ENCODE results near the gene TCF23. TPM values are rescaled to one million over a fixed set of nuclear protein-coding genes. Genes with fewer than 3 reads are reported as not detected.
A peak's percentile ranks its signal among the peaks of the same experiment; 100 is the strongest.
"Not testable (repeated sequence)": the region's sequence is repeated elsewhere in the genome, so short reads cannot be mapped to it uniquely, and the experiment has no call there.

Gene TCF23
- total RNA-seq, 1 experiment from 2014 or later: 0.13 TPM

DNA sequence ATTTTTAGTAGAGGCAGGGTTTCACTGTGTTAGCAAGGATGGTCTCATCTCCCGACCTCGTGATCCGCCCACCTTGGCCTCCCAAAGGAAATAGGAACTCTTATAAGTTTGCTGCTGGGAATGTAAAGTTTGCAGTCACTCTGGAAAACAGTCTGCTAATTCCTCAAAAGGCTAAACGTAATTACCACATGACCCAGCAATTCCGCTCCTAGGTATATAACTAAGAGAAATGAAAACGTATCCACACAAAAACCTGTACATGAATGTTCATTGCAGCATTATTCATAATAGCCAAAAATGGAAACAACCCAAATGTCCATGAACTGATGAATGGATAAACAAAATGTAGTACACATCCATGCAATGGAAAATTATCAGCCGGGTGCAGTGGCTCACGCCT is 41.2 kb downstream of the TCF23 start:
- ChIA-PET POLR2A (interaction anchor here (0.6 kb wide), 1 partner anchor 875 kb away, joined by 3 read pairs; no protein-coding TSS in a partner anchor), CTCF (interaction anchor here (0.7 kb wide), 1 partner anchor 35 kb away, joined by 4 read pairs; no protein-coding TSS in a partner anchor)
- TF ChIP-seq CDX4 (CRISPR knock-in tag; IDR thresholded peaks at IDR 0.05; ENCODE audit: borderline replicate concordance): no peak
- no peak for TF ChIP-seq ZNF423 (CRISPR knock-in tag; IDR thresholded peaks at IDR 0.05)
- no peak for TF ChIP-seq EMX1 (CRISPR knock-in tag; IDR thresholded peaks at IDR 0.05)
- TF ChIP-seq ATF1 (CRISPR knock-in tag; IDR thresholded peaks at IDR 0.05): no peak
- H3K36me3 Mint-ChIP-seq: no peaks in the 10 kb centered on the region
- H3K4me1 Mint-ChIP-seq: no peaks in the 10 kb centered on the region
- no peaks in the 10 kb centered on the region; the same call in 1 of the 2 replicates for H3K27me3 Mint-ChIP-seq (ENCODE audit: low read depth)
- no peak overlapping the region for H3K27ac Mint-ChIP-seq
- no peaks in the 10 kb centered on the region for H3K9me3 Mint-ChIP-seq
- DNase-seq (ENCODE audit: low spot score) (no peak), ATAC-seq (no peak)
- H3K4me3 Mint-ChIP-seq: no peak overlapping the region

DNA sequence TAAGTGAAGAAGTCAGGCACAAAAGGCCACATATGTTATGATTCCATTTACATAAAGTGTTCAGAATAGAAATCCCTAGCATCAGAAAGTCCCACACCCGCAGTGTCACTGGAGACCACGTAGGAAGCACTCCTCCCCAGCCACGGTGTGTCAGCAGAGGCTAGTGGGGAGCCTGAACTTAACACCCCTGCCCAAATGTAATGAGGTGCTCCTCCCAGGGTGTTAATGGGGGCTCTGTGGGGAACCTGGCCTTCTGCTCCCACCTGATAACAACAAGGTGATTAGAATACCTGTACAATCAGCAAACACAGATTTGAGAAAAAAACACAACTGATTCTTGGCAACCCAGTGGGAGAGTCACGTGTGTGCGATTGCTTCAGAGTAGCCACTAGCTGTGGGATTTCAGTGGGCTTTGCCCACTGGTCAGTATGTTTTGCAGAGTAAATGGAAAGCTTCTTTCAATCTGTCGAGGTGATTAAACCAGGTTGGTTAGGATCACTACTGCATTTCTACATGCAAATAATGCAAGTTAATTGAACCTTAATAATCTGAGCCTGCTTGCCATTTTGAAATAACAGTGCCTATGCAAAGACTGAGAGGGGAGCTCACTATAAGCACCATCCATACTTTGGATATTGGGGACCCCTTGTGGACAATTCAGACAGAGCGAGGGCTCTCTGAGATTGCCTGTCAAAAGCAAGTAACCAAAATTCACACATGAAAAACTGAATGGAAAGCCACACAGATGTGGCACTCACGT is 42.4 kb downstream of the TCF23 start:
- H3K9me3 Mint-ChIP-seq: peaks cover 4% of the 10 kb centered on the region; the same call in 1 of the 2 replicates
- no peaks in the 10 kb centered on the region for H3K36me3 Mint-ChIP-seq
- no peaks in the 10 kb centered on the region; the same call in 1 of the 2 replicates for H3K27me3 Mint-ChIP-seq (ENCODE audit: low read depth)
- no peak overlapping the region for H3K4me3 Mint-ChIP-seq
- H3K27ac Mint-ChIP-seq: no peak overlapping the region
- no peak for TF ChIP-seq TCF7 (CRISPR knock-in tag; IDR thresholded peaks at IDR 0.05; ENCODE audit: low read depth)
- TF ChIP-seq FOXP1 (CRISPR knock-in tag; IDR thresholded peaks at IDR 0.05; ENCODE audit: borderline replicate concordance): no peak
- TF ChIP-seq ZNF232 (CRISPR knock-in tag; IDR thresholded peaks at IDR 0.05): no peak
- TF ChIP-seq, protein P1, sequence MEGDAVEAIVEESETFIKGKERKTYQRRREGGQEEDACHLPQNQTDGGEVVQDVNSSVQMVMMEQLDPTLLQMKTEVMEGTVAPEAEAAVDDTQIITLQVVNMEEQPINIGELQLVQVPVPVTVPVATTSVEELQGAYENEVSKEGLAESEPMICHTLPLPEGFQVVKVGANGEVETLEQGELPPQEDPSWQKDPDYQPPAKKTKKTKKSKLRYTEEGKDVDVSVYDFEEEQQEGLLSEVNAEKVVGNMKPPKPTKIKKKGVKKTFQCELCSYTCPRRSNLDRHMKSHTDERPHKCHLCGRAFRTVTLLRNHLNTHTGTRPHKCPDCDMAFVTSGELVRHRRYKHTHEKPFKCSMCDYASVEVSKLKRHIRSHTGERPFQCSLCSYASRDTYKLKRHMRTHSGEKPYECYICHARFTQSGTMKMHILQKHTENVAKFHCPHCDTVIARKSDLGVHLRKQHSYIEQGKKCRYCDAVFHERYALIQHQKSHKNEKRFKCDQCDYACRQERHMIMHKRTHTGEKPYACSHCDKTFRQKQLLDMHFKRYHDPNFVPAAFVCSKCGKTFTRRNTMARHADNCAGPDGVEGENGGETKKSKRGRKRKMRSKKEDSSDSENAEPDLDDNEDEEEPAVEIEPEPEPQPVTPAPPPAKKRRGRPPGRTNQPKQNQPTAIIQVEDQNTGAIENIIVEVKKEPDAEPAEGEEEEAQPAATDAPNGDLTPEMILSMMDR (IDR thresholded peaks at IDR 0.05): 0 out of 2 replicates have a peak, but pooled peaks have one; percentile 19
- no peaks in the 10 kb centered on the region for H3K4me1 Mint-ChIP-seq
- ATAC-seq (peak; percentile 88), DNase-seq (ENCODE audit: low spot score) (peak; percentile 54)
- POLR2A ChIA-PET: interaction anchor here (1.0 kb wide), 1 partner anchor 57 kb away, joined by 5 read pairs; no protein-coding TSS in a partner anchor
- CTCF ChIA-PET: interaction anchor here (0.6 to 2.4 kb wide), 42 partner anchors 9 to 239 kb away, joined by 3 to 50 read pairs (median 6); partner anchors contain the start of genes ABHD1, AGBL5, CGREF1 and KHK

DNA sequence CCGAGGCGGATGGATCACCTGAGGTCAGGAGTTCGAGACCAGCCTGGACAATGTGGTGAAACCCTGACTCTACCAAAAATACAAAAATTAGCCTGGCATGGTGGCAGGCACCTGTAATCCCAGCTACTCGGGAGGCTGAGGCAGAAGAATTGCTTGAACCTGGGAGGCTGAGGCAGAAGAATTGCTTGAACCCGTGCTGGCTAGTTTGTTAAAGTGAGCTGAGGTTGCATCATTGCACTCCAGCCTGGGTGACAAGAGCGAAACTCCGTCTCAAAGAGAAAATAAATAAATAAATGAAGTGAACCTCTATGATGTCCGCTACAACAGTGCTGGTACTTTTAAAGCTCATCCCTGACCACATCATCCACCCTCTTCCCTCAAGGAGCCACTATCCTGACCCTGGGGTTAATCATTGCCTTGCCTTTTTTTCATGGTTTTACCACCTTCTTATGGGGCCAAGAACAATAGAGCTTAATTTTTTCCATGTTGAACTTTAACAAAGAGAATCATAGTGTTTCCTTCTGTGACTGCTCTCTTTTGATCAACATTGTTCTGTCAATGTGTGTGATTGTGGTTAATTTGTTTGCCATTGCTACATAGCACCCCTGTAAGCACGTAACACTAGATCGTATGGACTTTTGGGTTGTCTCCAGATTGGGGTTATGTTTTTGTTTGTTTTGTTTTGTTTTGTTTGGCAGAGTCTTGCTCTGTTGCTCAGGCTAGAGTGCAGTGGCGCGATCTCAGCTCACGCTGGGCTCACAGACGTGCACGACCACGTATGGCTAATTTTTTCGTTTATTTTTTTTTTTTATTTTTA is 45.9 kb downstream of the TCF23 start:
- Mint-ChIP-seq H3K27ac (no peak overlapping the region), H3K9me3 (peaks cover 4% of the 10 kb centered on the region; the same call in 1 of the 2 replicates), H3K4me1 (no peaks in the 10 kb centered on the region), H3K4me3 (no peak overlapping the region), H3K27me3 (ENCODE audit: low read depth) (no peaks in the 10 kb centered on the region), H3K36me3 (peaks cover 3% of the 10 kb centered on the region; the same call in 1 of the 2 replicates)
- POLR2A ChIA-PET: interaction anchor here (0.5 kb wide), 1 partner anchor 79 kb away, joined by 5 read pairs; no protein-coding TSS in a partner anchor
- TF ChIP-seq GRHL2 (CRISPR knock-in tag; IDR thresholded peaks at IDR 0.05; ENCODE audit: insufficient replicate concordance, severe bottlenecking): no peak
- TF ChIP-seq SP1 (CRISPR knock-in tag; conservative IDR thresholded peaks at IDR 0.05): no peak
- peak; percentile 81 for TF ChIP-seq GABPB1 (CRISPR knock-in tag; IDR thresholded peaks at IDR 0.05)
- no peak for TF ChIP-seq E2F5 (CRISPR knock-in tag; IDR thresholded peaks at IDR 0.05)
- ATAC-seq (no peak), DNase-seq (ENCODE audit: low spot score) (no peak)
- CTCF ChIA-PET: interaction anchor here (1.1 to 1.9 kb wide), 2 partner anchors 25 to 61 kb away, joined by 3 to 6 read pairs; no protein-coding TSS in a partner anchor

- POLR2A ChIA-PET; H3K27me3 Mint-ChIP-seq (ENCODE audit: low read depth); H3K36me3 Mint-ChIP-seq; H3K4me1 Mint-ChIP-seq; ATAC-seq; H3K9me3 Mint-ChIP-seq; H3K27ac Mint-ChIP-seq; H3K4me3 Mint-ChIP-seq; DNase-seq (ENCODE audit: low spot score): not testable (repeated sequence)
- CTCF ChIA-PET: interaction anchor here (1.2 kb wide), 1 partner anchor 61 kb away, joined by 3 read pairs; the partner anchor contains the start of gene PREB
Measured at GRCh38 chr2:27195799-27196198, 47.0 kb downstream of the TCF23 start.

- POLR2A ChIA-PET; H3K4me1 Mint-ChIP-seq; H3K27ac Mint-ChIP-seq; DNase-seq (ENCODE audit: low spot score); H3K4me3 Mint-ChIP-seq; H3K27me3 Mint-ChIP-seq (ENCODE audit: low read depth); ATAC-seq; H3K9me3 Mint-ChIP-seq: not testable (repeated sequence)
- H3K36me3 Mint-ChIP-seq: peaks cover 18% of the 10 kb centered on the region
- CTCF ChIA-PET: interaction anchor here (0.7 kb wide), 1 partner anchor 64 kb away, joined by 3 read pairs; no protein-coding TSS in a partner anchor
Measured at GRCh38 chr2:27198068-27198467, 49.3 kb downstream of the TCF23 start.
